ENCODE data around the gene LMO2. TPM values are rescaled to one million over a fixed set of nuclear protein-coding genes. Genes with fewer than 3 reads are reported as not detected.

Gene LMO2
- total RNA-seq, 2 donors from 2014 or later, result 4.6 to 13.1 TPM

DNA sequence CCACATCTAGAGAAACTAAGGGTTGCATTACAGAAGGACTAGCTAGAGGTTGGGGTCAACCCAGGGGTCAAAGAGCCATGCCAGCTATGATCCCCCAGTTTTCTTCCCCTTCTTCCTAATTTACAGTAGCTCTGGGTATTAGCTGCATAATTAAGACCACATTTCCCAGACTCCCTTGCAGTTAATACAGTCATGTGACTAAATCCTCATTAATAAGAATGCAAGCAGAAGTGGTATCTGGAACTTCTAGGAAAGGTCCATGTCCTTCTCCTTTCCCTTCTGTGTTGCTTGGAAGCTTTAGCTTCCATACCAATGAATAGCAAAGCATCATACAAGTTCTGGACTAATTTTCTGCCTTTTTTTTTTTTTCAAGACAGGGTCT, 19.1 kb upstream of the LMO2 start:
- H3K4me3 ChIP-seq, result no peak overlapping the region
- DNase-seq (ENCODE audit: low spot score), result no peak
- H3K27me3 ChIP-seq, result no peaks in the 10 kb centered on the region
- H3K36me3 ChIP-seq, result no peaks in the 10 kb centered on the region
- peaks cover 0 to 7% of the 10 kb centered on the region in 2 donors for H3K9me3 ChIP-seq
- H3K4me1 ChIP-seq, result no peaks in the 10 kb centered on the region
- TF ChIP-seq, protein P1, sequence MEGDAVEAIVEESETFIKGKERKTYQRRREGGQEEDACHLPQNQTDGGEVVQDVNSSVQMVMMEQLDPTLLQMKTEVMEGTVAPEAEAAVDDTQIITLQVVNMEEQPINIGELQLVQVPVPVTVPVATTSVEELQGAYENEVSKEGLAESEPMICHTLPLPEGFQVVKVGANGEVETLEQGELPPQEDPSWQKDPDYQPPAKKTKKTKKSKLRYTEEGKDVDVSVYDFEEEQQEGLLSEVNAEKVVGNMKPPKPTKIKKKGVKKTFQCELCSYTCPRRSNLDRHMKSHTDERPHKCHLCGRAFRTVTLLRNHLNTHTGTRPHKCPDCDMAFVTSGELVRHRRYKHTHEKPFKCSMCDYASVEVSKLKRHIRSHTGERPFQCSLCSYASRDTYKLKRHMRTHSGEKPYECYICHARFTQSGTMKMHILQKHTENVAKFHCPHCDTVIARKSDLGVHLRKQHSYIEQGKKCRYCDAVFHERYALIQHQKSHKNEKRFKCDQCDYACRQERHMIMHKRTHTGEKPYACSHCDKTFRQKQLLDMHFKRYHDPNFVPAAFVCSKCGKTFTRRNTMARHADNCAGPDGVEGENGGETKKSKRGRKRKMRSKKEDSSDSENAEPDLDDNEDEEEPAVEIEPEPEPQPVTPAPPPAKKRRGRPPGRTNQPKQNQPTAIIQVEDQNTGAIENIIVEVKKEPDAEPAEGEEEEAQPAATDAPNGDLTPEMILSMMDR (IDR thresholded peaks at IDR 0.05), result no peak
- no peak overlapping the region for H3K27ac ChIP-seq

DNA sequence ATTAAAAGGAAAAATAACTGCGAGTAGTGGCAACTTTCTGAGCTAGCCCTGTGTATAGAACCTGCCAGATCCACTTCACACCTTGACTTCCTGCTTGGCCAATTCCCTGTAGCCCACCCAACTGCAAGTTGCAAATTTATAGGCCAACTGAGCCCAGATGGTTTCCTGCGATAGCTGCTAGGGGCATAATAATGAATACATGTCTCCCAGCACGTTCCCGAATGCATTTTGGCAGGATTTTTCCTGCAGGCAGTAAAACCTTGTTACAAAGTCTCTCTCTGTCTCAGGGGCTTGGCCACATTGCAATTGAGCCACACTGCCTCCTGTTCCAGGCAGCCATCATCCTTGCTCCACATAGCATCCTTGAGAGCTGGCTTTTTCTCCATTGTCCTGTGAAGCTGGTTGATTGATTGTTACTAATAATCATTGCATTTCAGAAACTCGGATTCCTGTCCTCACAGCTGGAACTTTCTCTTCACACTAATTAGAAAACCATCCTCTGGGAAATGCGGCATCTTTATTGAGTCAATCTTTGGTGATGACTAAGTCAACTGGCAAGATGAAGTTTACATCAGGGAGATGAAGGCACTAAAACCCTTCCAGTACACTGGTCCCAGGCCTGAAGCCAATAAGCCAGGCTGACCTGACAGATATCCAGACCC, 18.6 kb upstream of the LMO2 start:
- H3K4me1 ChIP-seq, result no peaks in the 10 kb centered on the region
- peaks cover 0 to 7% of the 10 kb centered on the region in 2 donors for H3K9me3 ChIP-seq
- H3K27me3 ChIP-seq, result no peaks in the 10 kb centered on the region
- no peak for DNase-seq (ENCODE audit: low spot score)
- TF ChIP-seq, protein P1 (IDR thresholded peaks at IDR 0.05), result no peak
- H3K4me3 ChIP-seq, result no peak overlapping the region
- no peak overlapping the region for H3K27ac ChIP-seq
- H3K36me3 ChIP-seq, result no peaks in the 10 kb centered on the region

DNA sequence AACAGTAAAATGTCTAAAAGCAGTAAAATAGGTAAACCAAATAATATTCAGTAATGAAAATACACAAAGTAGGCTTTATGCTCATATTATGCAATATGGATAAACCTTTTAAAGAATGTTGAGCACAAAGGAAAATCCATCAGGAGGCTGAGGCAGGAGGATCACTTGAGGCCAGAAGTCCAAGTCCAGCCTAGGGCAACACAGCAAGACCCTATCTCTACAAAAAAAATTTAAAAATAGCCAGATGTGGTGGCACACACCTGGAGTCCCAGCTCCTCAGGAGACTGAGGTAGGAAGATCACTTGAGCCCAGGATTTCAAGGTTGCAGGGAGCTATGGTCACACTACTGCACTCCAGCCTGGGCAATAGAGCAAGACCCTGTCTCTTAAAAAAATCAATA, 17.7 kb upstream of the LMO2 start:
- H3K27me3 ChIP-seq, result no peaks in the 10 kb centered on the region
- no peak overlapping the region for H3K27ac ChIP-seq
- no peaks in the 10 kb centered on the region for H3K4me1 ChIP-seq
- H3K4me3 ChIP-seq, result no peak overlapping the region
- peaks cover 0 to 7% of the 10 kb centered on the region in 2 donors for H3K9me3 ChIP-seq
- TF ChIP-seq, protein P1 (IDR thresholded peaks at IDR 0.05), result no peak
- no peak for DNase-seq (ENCODE audit: low spot score)
- no peaks in the 10 kb centered on the region for H3K36me3 ChIP-seq

DNA sequence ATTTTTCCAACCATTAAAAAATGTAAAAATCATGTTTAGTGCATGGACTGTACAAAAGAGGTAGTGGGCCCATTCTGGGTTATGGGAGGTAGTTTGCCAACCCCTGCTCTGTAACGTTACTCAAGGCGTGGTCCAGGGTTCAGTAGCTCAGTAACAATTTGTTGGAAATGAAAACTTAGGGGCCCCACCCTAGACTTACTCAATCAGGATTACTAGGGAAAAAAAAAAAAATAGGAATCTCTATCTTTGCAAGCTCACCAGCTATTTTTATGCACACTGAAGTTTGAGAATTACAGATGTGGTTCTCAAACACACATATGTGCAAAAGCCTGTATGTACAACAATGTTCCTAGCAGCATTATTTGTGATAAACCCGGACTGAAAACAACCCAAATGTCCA, 17.3 kb upstream of the LMO2 start:
- no peak overlapping the region for H3K4me3 ChIP-seq
- DNase-seq (ENCODE audit: low spot score), result no peak
- peaks cover 0 to 4% of the 10 kb centered on the region in 2 donors for H3K9me3 ChIP-seq
- no peaks in the 10 kb centered on the region for H3K36me3 ChIP-seq
- no peaks in the 10 kb centered on the region for H3K27me3 ChIP-seq
- TF ChIP-seq, protein P1 (IDR thresholded peaks at IDR 0.05), result no peak
- H3K27ac ChIP-seq, result no peak overlapping the region
- no peaks in the 10 kb centered on the region for H3K4me1 ChIP-seq

DNA sequence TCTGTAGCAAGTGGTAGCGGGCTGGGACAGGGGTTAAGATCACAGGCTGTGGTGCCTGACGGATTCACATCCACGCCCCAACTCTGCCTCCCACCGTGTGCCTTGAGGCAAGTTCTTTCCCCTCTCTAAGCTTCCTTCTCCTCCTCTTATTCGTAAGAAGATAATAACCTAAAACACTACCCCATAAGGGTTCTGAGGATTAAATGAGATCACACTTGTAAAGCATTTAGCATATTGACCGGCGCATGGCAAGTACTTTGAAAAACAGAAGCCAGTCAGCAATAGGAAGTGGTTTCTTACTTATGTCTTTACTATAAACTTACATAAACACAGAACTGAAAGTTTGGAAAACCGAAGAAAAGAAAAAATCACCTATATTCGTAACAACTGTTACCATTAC, 15.5 kb upstream of the LMO2 start:
- H3K4me3 ChIP-seq, result no peak overlapping the region
- TF ChIP-seq, protein P1 (IDR thresholded peaks at IDR 0.05), result no peak
- no peaks in the 10 kb centered on the region for H3K27me3 ChIP-seq
- no peak overlapping the region for H3K27ac ChIP-seq
- no peaks in the 10 kb centered on the region for H3K9me3 ChIP-seq
- no peak for DNase-seq (ENCODE audit: low spot score)
- H3K36me3 ChIP-seq, result no peaks in the 10 kb centered on the region
- no peaks in the 10 kb centered on the region for H3K4me1 ChIP-seq
